Liver (tissue), 3 donors: ENCODE data around the gene MMD2.

Experiments
- ATF3 ChIP-seq: IDR thresholded peaks from 2 replicates; pipeline ENCODE4 v1.6.1; 2016; ENCODE audit warnings: antibody characterized with exemption
- EGR1 ChIP-seq, 2 donors: IDR thresholded peaks; 2 replicates each; pipeline ENCODE4 v1.6.1; 2016 to 2018; ENCODE audit warnings: antibody characterized with exemption in 2 of 2, low read depth in 2 of 2
- GABPA ChIP-seq, 2 donors: IDR thresholded peaks in 1 of 2; conservative IDR thresholded peaks in 1 of 2; 2 replicates each; pipeline ENCODE4 v1.6.1; 2016; ENCODE audit warnings: antibody characterized with exemption in 2 of 2, mild to moderate bottlenecking in 1 of 2, moderate library complexity in 1 of 2
- JUND ChIP-seq, 2 donors: IDR thresholded peaks; 2 replicates each; pipeline ENCODE4 v1.6.1; 2016; ENCODE audit warnings: antibody characterized with exemption in 2 of 2
- MAX ChIP-seq: IDR thresholded peaks from 2 replicates; pipeline ENCODE4 v1.6.1; 2016; ENCODE audit warnings: antibody characterized with exemption
- RAD21 ChIP-seq, 2 donors: IDR thresholded peaks; 2 replicates each; pipeline ENCODE4 v1.6.1; 2016; ENCODE audit warnings: antibody characterized with exemption in 2 of 2, mild to moderate bottlenecking in 2 of 2
- SP1 ChIP-seq: IDR thresholded peaks from 2 replicates; pipeline ENCODE4 v1.6.1; 2018; ENCODE audit warnings: antibody characterized with exemption, mild to moderate bottlenecking
- TAF1 ChIP-seq: conservative IDR thresholded peaks from 2 replicates; pipeline ENCODE4 v1.6.1; 2016; ENCODE audit warnings: antibody characterized with exemption, mild to moderate bottlenecking
- ZBTB33 ChIP-seq: IDR thresholded peaks from 2 replicates; pipeline ENCODE4 v1.6.1; 2016; ENCODE audit warnings: antibody characterized with exemption
- TF ChIP-seq, protein P1 (sequence below): fragments of 150-350 bp; IDR thresholded peaks from 2 replicates; pipeline ENCODE4 v1.5.1; 2017; ENCODE audit warnings: improper control_type of control experiment, low read depth, low read length; ENCODE audit not compliant: missing input control
- TF ChIP-seq, protein P2 (sequence below): IDR thresholded peaks from 2 replicates; pipeline ENCODE4 v1.6.1; 2016; ENCODE audit warnings: antibody characterized with exemption, mild to moderate bottlenecking
- donor health status: healthy.
- donor health status: healthy.

- no peak for TF ChIP-seq TAF1
- no peak for TF ChIP-seq MAX
- TF ChIP-seq GABPA (IDR thresholded peaks at IDR 0.05 in 1 of 2, conservative IDR thresholded peaks at IDR 0.05 in 1 of 2): no peak
- TF ChIP-seq, protein P1, sequence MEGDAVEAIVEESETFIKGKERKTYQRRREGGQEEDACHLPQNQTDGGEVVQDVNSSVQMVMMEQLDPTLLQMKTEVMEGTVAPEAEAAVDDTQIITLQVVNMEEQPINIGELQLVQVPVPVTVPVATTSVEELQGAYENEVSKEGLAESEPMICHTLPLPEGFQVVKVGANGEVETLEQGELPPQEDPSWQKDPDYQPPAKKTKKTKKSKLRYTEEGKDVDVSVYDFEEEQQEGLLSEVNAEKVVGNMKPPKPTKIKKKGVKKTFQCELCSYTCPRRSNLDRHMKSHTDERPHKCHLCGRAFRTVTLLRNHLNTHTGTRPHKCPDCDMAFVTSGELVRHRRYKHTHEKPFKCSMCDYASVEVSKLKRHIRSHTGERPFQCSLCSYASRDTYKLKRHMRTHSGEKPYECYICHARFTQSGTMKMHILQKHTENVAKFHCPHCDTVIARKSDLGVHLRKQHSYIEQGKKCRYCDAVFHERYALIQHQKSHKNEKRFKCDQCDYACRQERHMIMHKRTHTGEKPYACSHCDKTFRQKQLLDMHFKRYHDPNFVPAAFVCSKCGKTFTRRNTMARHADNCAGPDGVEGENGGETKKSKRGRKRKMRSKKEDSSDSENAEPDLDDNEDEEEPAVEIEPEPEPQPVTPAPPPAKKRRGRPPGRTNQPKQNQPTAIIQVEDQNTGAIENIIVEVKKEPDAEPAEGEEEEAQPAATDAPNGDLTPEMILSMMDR: no peak
- no peak for TF ChIP-seq RAD21 (IDR thresholded peaks at IDR 0.05)
- no peak for TF ChIP-seq ZBTB33
- TF ChIP-seq SP1: no peak
- no peak for TF ChIP-seq ATF3
- TF ChIP-seq EGR1 (IDR thresholded peaks at IDR 0.05; ENCODE audit: low read depth in 2 of 2): no peak
- TF ChIP-seq, protein P2, sequence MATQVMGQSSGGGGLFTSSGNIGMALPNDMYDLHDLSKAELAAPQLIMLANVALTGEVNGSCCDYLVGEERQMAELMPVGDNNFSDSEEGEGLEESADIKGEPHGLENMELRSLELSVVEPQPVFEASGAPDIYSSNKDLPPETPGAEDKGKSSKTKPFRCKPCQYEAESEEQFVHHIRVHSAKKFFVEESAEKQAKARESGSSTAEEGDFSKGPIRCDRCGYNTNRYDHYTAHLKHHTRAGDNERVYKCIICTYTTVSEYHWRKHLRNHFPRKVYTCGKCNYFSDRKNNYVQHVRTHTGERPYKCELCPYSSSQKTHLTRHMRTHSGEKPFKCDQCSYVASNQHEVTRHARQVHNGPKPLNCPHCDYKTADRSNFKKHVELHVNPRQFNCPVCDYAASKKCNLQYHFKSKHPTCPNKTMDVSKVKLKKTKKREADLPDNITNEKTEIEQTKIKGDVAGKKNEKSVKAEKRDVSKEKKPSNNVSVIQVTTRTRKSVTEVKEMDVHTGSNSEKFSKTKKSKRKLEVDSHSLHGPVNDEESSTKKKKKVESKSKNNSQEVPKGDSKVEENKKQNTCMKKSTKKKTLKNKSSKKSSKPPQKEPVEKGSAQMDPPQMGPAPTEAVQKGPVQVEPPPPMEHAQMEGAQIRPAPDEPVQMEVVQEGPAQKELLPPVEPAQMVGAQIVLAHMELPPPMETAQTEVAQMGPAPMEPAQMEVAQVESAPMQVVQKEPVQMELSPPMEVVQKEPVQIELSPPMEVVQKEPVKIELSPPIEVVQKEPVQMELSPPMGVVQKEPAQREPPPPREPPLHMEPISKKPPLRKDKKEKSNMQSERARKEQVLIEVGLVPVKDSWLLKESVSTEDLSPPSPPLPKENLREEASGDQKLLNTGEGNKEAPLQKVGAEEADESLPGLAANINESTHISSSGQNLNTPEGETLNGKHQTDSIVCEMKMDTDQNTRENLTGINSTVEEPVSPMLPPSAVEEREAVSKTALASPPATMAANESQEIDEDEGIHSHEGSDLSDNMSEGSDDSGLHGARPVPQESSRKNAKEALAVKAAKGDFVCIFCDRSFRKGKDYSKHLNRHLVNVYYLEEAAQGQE: no peak
- no peak for TF ChIP-seq JUND (IDR thresholded peaks at IDR 0.05)
Observed at GRCh38 chr7:4959306-4959705, 319 bp upstream of the MMD2 start.
